Lung microvascular endothelial cell (primary cell): ENCODE results near the gene MMD2. TPM values are rescaled to one million over a fixed set of nuclear protein-coding genes. Genes with fewer than 3 reads are reported as not detected.
"Not testable (repeated sequence)": the region's sequence is repeated elsewhere in the genome, so short reads cannot be mapped to it uniquely, and the experiment has no call there.

ENCODE experiments used
- DNase-seq, 2 donors: peaks; one replicate each; pipeline versions ENCODE4 v3.0.0 to v3.0.0-alpha.2; 2010; ENCODE audit warnings: low read depth in 2 of 2
- total RNA-seq: library from RNA; depleted of rRNA; stranded (reverse); fragments of >200 nt; gene quantifications from 2 replicates; pipeline ENCODE4 v1.2.1, GENCODE V29; 2014

Gene MMD2
- total RNA-seq, 1 donor from 2014 or later: not detected

DNA sequence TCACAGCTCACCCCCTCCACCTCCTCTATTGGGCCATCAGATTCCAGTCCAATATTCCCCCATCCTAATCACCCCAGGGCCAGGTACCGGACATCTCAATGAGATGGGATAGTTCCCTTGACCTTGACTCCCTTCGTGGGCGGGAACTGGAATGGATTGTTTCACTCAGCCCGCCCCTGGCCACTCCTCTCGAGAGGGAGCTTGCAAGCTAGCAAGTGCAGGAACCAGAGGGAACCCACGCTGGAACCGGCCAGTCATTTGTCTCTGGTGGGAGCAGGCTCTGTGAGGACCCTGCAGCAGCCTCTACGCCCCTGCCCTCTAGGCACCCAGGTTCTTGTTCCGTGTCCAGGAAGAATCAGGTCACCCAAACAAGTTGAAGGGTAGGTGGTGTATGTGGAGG is 64.5 kb downstream of the MMD2 start:
- no peak for DNase-seq

- no peak for DNase-seq
Measured at GRCh38 chr7:4893929-4894475, 65.0 kb downstream of the MMD2 start.

DNA sequence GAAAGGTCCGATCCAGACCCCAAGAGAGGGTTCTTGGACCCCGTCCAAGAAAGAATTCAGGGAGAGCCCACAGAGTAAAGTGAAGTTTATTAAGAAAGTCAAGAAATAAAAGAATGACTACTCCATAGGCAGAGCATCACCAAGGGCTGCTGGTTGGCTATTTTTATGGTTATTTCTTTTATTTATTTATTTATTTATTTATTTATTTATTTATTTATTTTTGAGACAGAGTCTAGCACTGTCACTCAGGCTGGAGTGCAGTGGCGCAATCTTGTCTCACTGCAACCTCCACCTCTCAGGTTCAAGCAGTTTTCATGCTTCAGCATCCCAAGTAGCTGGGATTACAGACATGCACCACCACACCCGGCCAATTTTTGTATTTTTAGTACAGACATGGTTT is 65.8 kb downstream of the MMD2 start:
- DNase-seq: not testable (repeated sequence)

DNA sequence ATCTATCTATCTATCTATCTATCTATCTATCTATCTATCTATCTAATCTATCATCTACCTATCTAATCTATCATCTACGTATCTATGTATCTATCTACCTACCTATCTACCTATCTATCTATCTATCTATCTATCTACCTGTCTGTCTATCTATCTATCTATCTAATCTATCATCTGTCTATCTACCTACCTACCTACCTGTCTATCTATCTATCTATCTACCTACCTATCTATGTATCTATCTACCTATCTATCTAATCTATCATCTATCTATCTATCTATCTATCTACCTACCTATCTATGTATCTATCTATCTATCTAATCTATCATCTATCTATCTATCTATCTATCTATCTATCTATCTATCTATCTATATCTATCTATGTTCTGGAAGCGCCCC is 67.5 kb downstream of the MMD2 start:
- not testable (repeated sequence) for DNase-seq

- DNase-seq: no peak
Measured at GRCh38 chr7:4889682-4890081, 69.3 kb downstream of the MMD2 start.

DNA sequence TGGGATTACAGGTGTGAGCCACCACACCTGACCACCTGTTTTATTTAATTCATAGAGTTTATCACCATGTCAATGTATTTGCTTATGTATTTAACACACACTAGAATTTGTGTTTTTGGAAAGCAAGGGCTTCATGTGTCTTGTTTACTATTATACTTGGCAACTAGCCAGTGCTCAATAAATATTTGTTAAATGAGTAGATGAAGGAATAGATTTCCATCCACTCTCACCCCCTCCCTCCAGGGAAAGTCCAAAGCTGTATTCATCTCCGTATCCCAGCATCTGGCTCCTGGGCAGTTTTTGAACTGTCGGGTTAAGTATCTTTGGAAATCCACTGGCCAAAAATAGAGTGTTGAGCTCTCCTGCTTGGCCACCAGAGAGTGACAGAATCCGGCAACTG is 70.8 kb downstream of the MMD2 start:
- DNase-seq: no peak

GRCh38 chr7:4886671-4887070 is 72.3 kb downstream of the MMD2 start:
- DNase-seq: no peak

DNA sequence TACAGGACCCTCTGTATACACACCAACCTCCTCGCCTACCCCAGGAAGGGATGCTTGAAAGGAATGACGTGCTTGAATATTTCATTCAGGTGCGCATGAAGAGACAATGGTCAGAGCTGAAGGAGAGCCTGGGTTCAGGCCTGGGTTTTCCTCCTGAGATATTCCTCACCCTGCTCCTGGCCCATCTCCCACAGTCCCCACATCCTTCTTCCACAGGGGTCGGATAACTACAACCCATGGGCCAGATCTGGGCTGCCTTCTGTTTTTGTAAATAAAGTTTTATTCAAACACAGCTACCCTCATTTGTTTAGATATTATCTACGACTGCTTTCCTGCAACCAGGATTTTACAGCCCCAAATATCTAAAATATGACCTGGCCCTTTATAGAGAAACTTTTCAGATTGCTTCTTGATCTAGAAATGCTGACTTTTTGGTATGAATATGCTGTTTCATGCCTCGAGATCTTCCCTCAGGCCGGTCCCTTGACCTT is 73.6 kb downstream of the MMD2 start:
- no peak for DNase-seq

- DNase-seq: no peak
Measured at GRCh38 chr7:4884164-4884563, 74.8 kb downstream of the MMD2 start.

GRCh38 chr7:4883372-4884144 is 75.4 kb downstream of the MMD2 start, which contains the start of gene RADIL:
RADIL (minus strand) TSS chr7:4883716; CDS start chr7:4878139, 5,577 bp downstream.
- DNase-seq: peak; percentile 87 to 98

DNA sequence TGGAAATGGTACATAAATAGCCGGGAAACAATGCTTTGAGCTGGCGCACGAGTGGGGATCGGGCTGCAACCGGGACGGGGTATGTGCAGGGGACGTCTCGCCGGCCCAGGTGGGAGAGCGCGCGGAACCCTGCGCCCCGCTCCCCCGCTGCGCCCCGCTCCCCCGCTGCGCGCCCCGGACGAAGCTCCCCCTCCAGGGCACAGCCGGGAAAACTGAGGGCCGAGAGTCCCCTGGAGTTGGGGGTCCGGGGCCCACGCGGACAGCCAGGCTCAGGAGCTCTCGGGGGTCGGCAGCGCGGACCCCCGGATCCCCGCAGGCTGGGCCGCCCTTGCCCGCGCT is 76.0 kb downstream of the MMD2 start:
- DNase-seq: no peak

GRCh38 chr7:4882169-4883032 is 76.6 kb downstream of the MMD2 start:
- DNase-seq: peak; percentile 49 to 89

GRCh38 chr7:4880218-4880617 is 78.8 kb downstream of the MMD2 start:
- DNase-seq: peak in 1 of 2 donors; percentile 52

DNA sequence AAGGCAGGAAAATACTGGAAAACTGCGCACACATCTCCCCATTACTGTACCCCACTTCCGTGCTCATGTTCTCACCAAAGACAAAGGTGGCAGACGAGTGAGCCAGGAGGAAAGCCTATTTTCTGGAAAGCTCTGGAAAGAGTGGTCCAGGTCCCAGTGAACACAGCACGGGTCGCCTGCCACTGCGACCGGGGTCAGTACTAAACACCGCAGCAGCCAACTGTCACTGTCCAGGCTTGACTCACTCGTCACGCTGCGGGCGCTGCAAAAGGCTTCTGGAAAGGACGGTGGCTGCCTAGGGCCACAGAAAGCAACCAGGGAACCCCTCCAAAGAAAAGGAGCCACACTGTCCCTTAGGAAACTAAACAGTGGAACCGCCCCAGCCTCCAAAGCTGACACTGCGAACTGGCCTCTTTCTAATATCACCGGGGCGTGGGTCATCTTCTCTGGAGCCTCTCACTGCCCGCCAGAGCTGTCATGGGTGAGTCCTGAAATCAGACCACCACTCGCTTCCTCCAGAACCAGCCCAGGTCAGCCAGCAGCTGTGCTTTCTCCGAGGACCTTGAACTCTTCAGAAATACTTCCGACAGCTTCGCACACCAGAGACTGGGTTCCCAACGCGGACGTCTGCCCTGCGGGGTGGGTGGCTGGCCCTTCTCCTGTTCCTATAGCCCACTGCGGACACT is 79.4 kb downstream of the MMD2 start:
- DNase-seq: peak in 1 of 2 donors; percentile 67

GRCh38 chr7:4878336-4879335 is 80.4 kb downstream of the MMD2 start:
- DNase-seq: peak in 1 of 2 donors; percentile 67

- DNase-seq: no peak
Measured at GRCh38 chr7:4876586-4876985, 82.4 kb downstream of the MMD2 start.

- DNase-seq: no peak
Measured at GRCh38 chr7:4875391-4875790, 83.6 kb downstream of the MMD2 start.

- DNase-seq: no peak
Measured at GRCh38 chr7:4873071-4873944, 85.7 kb downstream of the MMD2 start.

DNA sequence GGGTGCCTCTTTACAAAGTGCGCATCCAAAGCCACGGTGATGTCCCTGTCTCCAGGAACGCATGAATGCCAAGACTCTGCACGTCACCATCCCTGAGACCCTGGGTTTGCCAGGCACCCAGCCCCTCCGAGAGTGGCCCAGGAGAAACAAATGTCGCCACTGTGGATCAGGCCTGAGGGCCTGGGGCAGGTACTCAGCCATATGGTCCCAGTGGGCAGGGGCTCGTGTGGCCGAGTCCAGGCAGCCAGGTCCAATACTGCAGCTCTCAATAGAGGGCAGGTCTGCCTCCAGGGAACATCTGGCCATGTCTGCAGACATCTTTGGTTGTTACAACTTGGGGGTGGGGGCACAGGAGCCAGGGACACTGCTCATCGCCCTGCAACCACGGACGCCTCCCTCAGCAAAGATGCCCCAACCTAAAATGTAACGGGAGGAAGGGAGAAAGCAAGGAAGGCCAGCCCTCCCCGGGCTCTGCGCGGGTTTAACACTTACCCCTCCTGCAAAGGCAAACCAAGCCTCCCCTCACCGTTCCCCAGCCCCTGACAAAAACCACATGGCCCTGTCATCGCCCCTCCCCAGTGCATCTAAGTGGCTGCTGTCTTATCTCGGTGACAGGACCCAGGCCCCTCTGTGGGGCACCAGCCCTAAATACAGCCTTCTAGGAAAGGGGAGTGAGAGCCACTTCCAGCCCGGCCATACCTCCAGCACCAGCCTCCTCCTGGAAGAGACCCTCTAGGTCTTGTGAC is 86.9 kb downstream of the MMD2 start:
- DNase-seq: no peak
